22Rv1 (cell line): Measurements from ENCODE around the gene LHX1.

Experiments used
- H3K27ac ChIP-seq: fragments of 450-650 bp; 2 replicates; pipeline ENCODE4 v1.5.1; 2017
- CTCF ChIP-seq: fragments of 450-650 bp; IDR thresholded peaks from 2 replicates; pipeline ENCODE4 v1.5.1; 2017; ENCODE audit warnings: mild to moderate bottlenecking
- ZFX ChIP-seq: fragments of 450-650 bp; IDR thresholded peaks from 2 replicates; pipeline ENCODE4 v1.6.1; 2017; ENCODE audit warnings: antibody characterized with exemption, borderline replicate concordance

Gene LHX1

GRCh38 chr17:36913132-36913531 is 24.1 kb upstream of the LHX1 start:
- no peak overlapping the region for H3K27ac ChIP-seq
- TF ChIP-seq ZFX (no peak), CTCF (no peak)

DNA sequence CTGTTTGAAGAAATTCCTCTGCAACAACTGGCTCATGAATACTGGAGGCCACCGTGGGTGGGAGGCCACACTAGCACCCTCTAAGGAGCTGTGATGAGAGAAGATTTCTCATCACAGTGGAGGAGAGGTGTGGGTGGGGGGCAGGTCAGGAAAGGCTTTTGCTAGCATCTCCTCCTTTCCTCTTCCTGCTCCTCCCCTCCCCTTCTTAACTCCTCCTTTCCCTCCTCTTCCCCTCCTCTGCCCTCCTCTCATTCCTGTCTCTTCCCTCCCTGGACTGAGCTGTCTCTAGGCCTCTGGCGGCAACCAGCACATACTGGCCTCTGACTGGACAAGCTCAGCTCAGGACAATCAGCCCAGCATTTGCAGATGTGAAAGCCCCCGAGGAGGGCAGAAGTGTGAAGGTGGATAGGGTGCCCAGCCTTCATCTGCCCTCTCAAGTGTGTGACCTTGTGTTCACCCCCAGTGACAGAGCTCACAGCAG is 19.0 kb upstream of the LHX1 start:
- H3K27ac ChIP-seq = no peak overlapping the region
- TF ChIP-seq CTCF (no peak), ZFX (no peak)

DNA sequence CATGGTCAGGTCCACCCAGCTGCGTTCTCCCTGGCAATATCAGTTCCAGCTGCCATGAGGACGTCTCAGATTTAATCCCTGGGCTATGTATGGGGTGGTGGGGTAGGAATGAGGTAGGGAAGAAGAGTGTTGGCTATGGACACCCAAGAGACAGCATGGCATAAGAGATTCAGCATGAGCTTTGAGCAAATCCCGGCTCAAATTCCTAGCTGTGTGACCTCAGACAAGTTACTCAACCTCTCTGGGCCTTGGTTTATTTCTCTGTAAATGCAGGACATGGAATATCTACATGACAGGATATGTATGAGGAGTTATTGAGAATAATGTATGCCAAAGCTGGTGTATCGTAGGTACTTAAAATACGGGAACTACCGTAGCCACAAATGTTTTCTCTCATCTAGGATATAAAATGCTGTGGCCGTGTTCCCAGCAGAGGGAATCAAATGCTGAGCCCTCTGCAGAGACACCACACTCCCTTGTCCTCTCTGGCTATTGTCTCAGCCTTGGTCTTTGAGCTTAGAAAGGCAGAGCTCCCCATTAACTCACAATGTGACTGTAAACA is 17.8 kb upstream of the LHX1 start:
- TF ChIP-seq ZFX (no peak), CTCF (no peak)
- no peak overlapping the region for H3K27ac ChIP-seq

- no peak for TF ChIP-seq ZFX
- no peak for TF ChIP-seq CTCF
- H3K27ac ChIP-seq = no peak overlapping the region
Observed at GRCh38 chr17:36920032-36921005, 17.0 kb upstream of the LHX1 start.

DNA sequence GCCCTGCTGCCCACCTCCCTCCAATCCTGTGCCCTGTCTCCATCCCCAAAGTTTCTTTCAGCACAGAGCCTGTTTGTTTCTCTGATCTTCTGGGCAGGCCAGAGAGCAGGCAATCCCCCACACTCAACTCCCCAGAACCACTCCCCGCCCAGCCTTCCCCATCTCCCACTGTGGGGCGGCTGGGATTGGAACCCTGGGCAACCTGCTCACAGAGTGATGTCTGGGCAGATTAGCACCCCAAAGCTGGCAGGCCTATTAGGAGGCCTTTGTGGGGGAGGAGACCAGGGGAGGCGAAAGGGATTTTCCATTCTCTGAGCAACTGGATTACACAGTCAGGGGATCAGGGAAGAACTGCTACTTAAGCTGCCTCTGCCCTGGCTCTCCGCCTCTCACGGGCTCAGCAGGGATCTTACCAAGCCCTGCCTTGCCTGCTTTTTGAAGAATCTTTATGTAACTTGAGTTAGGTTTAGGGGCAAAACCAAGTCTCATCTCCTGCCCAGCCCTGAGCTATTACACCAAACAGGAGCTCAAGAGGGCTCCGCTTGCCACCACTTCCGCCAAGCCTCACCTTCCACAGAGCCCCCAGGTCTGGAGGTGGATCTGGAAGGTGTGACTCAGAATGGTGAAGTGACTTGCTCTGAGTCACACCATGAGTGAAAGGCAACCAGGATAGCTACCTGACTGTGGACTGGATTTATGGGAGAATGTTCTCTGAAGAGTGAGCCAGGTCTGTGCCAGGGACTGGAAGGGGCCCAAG is 16.0 kb upstream of the LHX1 start:
- TF ChIP-seq CTCF = no peak
- TF ChIP-seq ZFX = no peak
- H3K27ac ChIP-seq = no peak overlapping the region

GRCh38 chr17:36922175-36922574 is 15.1 kb upstream of the LHX1 start:
- no peak overlapping the region for H3K27ac ChIP-seq
- TF ChIP-seq CTCF = no peak
- TF ChIP-seq ZFX = no peak
